Measurements from ENCODE around the gene PDK2. TPM values are rescaled to one million over a fixed set of nuclear protein-coding genes. Genes with fewer than 3 reads are reported as not detected.
A peak's percentile ranks its signal among the peaks of the same experiment; 100 is the strongest.

Gene PDK2
- total and polyA plus RNA-seq, 7 donors, result 50.3 to 213 (median 99.4) TPM

GRCh38 chr17:50096092-50096491, 941 bp downstream of the PDK2 start:
- intact Hi-C loops (cut with DNase I), result loop anchor here in 1 of 2 donors (5.0 kb wide), 1 partner anchor 71 kb away; the partner anchor contains the start of gene SGCA
- no peaks in the 10 kb centered on the region for H3K9me3 ChIP-seq
- peaks cover 58% of the 10 kb centered on the region for H3K4me1 ChIP-seq
- no peak for TF ChIP-seq CTCF (IDR thresholded peaks at IDR 0.05)
- H3K27me3 ChIP-seq (ENCODE audit: insufficient read depth in 3 of 3, low read length in 2 of 3), result no peaks in the 10 kb centered on the region
- peak overlapping the region; percentile 95 for H3K4me3 ChIP-seq
- 8 to 12% (median 12%) methylated on average over 6 of the region's 6 CpGs for WGBS, 3 donors
- H3K27ac ChIP-seq, result peak overlapping the region; percentile 88
- peak in 3 of 4 donors; percentile 1 to 2 (median 1) for ATAC-seq
- DNase-seq, result no peak
- H3K36me3 ChIP-seq (ENCODE audit: insufficient read depth in 1 of 2, low read depth in 1 of 2), result peaks cover 0 to 20% of the 10 kb centered on the region in 2 donors

GRCh38 chr17:50096758-50097157, 1.6 kb downstream of the PDK2 start:
- intact Hi-C loops (cut with DNase I), result loop anchor here in 1 of 2 donors (5.0 kb wide), 1 partner anchor 71 kb away; the partner anchor contains the start of gene SGCA
- Histone ChIP-seq H3K4me1 (peaks cover 64% of the 10 kb centered on the region), H3K4me3 (peak overlapping the region; percentile 95), H3K9me3 (no peaks in the 10 kb centered on the region), H3K27ac (peak overlapping the region; percentile 88), H3K36me3 (ENCODE audit: insufficient read depth in 1 of 2, low read depth in 1 of 2) (peaks cover 0 to 20% of the 10 kb centered on the region in 2 donors), H3K27me3 (ENCODE audit: insufficient read depth in 3 of 3, low read length in 2 of 3) (no peaks in the 10 kb centered on the region)
- DNase-seq, result no peak
- 30 to 57% (median 42%) methylated on average over 3 of the region's 3 CpGs for WGBS, 3 donors
- no peak for TF ChIP-seq CTCF (IDR thresholded peaks at IDR 0.05)
- no peak for ATAC-seq

GRCh38 chr17:50097455-50097854, 2.3 kb downstream of the PDK2 start:
- Histone ChIP-seq H3K27ac (peak overlapping the region; percentile 88), H3K36me3 (ENCODE audit: insufficient read depth in 1 of 2, low read depth in 1 of 2) (peaks cover 0 to 20% of the 10 kb centered on the region in 2 donors), H3K4me1 (peaks cover 71% of the 10 kb centered on the region), H3K4me3 (peak overlapping the region; percentile 11), H3K27me3 (ENCODE audit: insufficient read depth in 3 of 3, low read length in 2 of 3) (no peaks in the 10 kb centered on the region), H3K9me3 (no peaks in the 10 kb centered on the region)
- WGBS, 3 donors, result 43 to 49% (median 44%) methylated on average over 7 of the region's 7 CpGs
- ATAC-seq (no peak), DNase-seq (no peak)
- intact Hi-C loops (cut with DNase I), result loop anchor here in 1 of 2 donors (5.0 kb wide), 1 partner anchor 70 kb away; the partner anchor contains the start of gene SGCA
- TF ChIP-seq CTCF (IDR thresholded peaks at IDR 0.05), result no peak

- Histone ChIP-seq H3K4me1 (peaks cover 75% of the 10 kb centered on the region), H3K9me3 (no peaks in the 10 kb centered on the region), H3K27me3 (ENCODE audit: insufficient read depth in 3 of 3, low read length in 2 of 3) (no peaks in the 10 kb centered on the region), H3K27ac (peak overlapping the region; percentile 88), H3K36me3 (ENCODE audit: insufficient read depth in 1 of 2, low read depth in 1 of 2) (peaks cover 0 to 20% of the 10 kb centered on the region in 2 donors), H3K4me3 (peak overlapping the region; percentile 11)
- no peak for DNase-seq
- no peak for ATAC-seq
- intact Hi-C loops (cut with DNase I), result loop anchor here in 1 of 2 donors (5.0 kb wide), 1 partner anchor 69 kb away; the partner anchor contains the start of gene SGCA
- WGBS, 3 donors, result 31 to 54% (median 43%) methylated on average over 4 of the region's 4 CpGs
- no peak for TF ChIP-seq CTCF (IDR thresholded peaks at IDR 0.05)
Measured at GRCh38 chr17:50097926-50098325, 2.8 kb downstream of the PDK2 start.

- ATAC-seq (no peak), DNase-seq (no peak)
- Histone ChIP-seq H3K4me1 (peaks cover 82% of the 10 kb centered on the region), H3K36me3 (ENCODE audit: insufficient read depth in 1 of 2, low read depth in 1 of 2) (peaks cover 0 to 21% of the 10 kb centered on the region in 2 donors), H3K27me3 (ENCODE audit: insufficient read depth in 3 of 3, low read length in 2 of 3) (no peaks in the 10 kb centered on the region), H3K27ac (peak overlapping the region; percentile 88), H3K4me3 (no peak overlapping the region), H3K9me3 (no peaks in the 10 kb centered on the region)
- 57 to 73% (median 65%) methylated on average over 4 of the region's 4 CpGs for WGBS, 3 donors
- TF ChIP-seq CTCF (IDR thresholded peaks at IDR 0.05), result no peak
- intact Hi-C loops (cut with DNase I), result loop anchor here in 1 of 2 donors (5.0 kb wide), 1 partner anchor 69 kb away; the partner anchor contains the start of gene SGCA
Measured at GRCh38 chr17:50098583-50098982, 3.4 kb downstream of the PDK2 start.
